Esophagus muscularis mucosa (tissue), 4 donors: ENCODE data around the gene SPATA45.

Experiments used
- CTCF ChIP-seq, 3 experiments: fragments of 200-600 bp in 2 of 3; fragments of 450-650 bp in 1 of 3; sonication (generic) in 2 of 3; IDR thresholded peaks; one replicate each; pipeline ENCODE4 v1.5.1; 2017 to 2019; ENCODE audit warnings: antibody characterized with exemption in 3 of 3, mild to moderate bottlenecking in 2 of 3, moderate library complexity in 1 of 3
- EP300 ChIP-seq: sonication (generic); formaldehyde crosslinking; IDR thresholded peaks from one replicate; pipeline ENCODE4 v1.6.1; 2017; ENCODE audit warnings: antibody characterized with exemption
- POLR2A ChIP-seq: fragments of 450-650 bp; IDR thresholded peaks from one replicate; pipeline ENCODE4 v1.6.1; 2017; ENCODE audit warnings: antibody characterized with exemption, moderate library complexity, mild to moderate bottlenecking, low read depth

- TF ChIP-seq CTCF (IDR thresholded peaks at IDR 0.05) (no peak), EP300 (no peak), POLR2A (no peak)
These were observed 4.7 kb upstream of the SPATA45 start for GRCh38 chr1:212852105-212852688.
